GM06990 (cell line): ENCODE results near the gene FKBP9.
"Not testable (repeated sequence)": the region's sequence is repeated elsewhere in the genome, so short reads cannot be mapped to it uniquely, and the experiment has no call there.

Experiments used
- DNase-seq: peaks from one replicate; pipeline ENCODE4 v3.0.0-alpha.2; 2011; ENCODE audit not compliant: insufficient read length; ENCODE audit errors: extremely low read depth
- H3K27me3 ChIP-seq: replicated peaks from 2 replicates; pipeline ENCODE4 v1.6.0; 2011; ENCODE audit warnings: low read length; ENCODE audit not compliant: control insufficient read depth, insufficient read depth
- H3K36me3 ChIP-seq: 2 replicates; pipeline ENCODE4 v1.5.1; 2011; ENCODE audit warnings: low read length; ENCODE audit not compliant: control insufficient read depth, insufficient read depth
- H3K4me3 ChIP-seq: replicated peaks from 2 replicates; pipeline ENCODE4 v1.5.1; 2011; ENCODE audit warnings: low read depth, mild to moderate bottlenecking, control low read depth, low read length

FKBP9 gene

DNA sequence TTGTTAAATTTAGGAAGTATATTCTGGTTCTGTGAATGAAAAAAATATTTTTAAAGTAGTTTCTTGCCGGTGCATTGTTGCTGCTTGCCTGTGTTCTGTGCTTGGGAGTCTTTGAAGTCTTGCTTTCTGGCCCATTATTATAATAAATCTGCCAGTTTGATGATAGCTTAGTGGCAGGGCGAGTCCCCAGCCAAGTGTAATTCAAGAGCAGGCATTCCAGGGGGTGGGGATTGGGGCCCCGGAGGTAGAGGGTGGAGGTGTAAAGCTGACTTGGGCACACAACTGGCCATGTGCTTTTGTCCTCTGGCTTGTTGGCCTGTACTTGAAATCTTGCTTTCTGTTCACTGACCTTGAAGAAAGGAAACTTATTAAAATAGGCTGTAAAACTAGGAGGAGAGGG is 14.7 kb downstream of the FKBP9 start:
- not testable (repeated sequence) for H3K36me3 ChIP-seq, H3K4me3 ChIP-seq, H3K27me3 ChIP-seq, DNase-seq

DNA sequence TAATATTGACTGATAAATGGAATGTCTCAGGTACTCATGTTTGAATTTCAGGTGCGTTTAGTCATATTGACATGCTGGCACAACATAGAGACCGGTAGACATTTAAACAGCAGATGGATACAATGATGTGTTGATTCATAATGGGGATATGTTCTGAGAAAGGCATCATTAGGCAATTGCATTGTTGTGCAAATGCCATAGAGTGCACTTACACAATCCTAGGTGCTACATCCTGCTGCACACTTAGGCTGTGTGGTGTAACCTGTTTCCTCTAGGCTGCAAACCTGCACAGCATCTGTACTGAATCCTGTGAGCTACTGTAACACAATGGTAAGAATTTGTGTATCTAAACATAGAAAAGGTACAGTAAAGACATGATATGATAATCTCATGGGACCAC is 19.9 kb downstream of the FKBP9 start:
- not testable (repeated sequence) for H3K4me3 ChIP-seq, DNase-seq, H3K27me3 ChIP-seq, H3K36me3 ChIP-seq

DNA sequence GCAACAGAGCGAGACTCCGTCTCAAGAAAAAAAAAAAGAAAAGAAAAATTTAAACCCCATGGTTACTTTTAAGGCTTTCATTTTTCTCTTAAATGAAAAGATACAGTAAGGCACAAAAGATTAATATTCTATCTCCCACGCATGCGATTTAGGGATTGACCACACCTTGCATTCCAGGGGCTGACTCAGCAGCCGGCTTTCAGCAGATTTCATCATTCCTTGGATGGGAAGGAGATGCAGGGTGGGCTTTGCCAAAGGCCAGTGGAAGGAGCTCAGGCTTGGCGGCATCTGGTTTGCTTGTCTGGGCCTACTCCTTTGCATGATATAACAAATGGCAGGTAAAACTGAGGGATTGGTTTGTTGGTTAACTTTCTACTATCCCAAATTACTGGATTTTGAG is 22.0 kb downstream of the FKBP9 start:
- H3K4me3 ChIP-seq, H3K27me3 ChIP-seq, H3K36me3 ChIP-seq, DNase-seq: not testable (repeated sequence)

DNA sequence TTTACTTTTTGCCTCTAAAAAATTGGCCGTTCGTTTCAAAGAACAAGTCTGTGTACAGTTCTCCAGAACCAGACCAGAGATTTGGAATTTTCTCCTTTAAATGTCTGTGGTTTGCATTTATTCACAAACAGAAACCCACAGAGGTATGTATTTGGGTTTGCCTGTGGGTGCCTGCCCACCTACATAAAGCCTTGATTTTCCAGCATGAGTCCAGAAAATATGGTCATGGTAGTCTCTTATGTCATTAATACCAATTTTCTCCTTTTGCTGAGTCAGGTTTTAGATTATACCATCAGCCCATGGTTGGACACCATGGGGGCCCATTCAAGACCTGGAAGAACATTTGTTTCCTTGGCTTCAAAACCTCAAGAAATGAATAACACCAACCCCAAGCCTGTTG is 22.7 kb downstream of the FKBP9 start:
- H3K36me3 ChIP-seq, DNase-seq, H3K4me3 ChIP-seq, H3K27me3 ChIP-seq: not testable (repeated sequence)

DNA sequence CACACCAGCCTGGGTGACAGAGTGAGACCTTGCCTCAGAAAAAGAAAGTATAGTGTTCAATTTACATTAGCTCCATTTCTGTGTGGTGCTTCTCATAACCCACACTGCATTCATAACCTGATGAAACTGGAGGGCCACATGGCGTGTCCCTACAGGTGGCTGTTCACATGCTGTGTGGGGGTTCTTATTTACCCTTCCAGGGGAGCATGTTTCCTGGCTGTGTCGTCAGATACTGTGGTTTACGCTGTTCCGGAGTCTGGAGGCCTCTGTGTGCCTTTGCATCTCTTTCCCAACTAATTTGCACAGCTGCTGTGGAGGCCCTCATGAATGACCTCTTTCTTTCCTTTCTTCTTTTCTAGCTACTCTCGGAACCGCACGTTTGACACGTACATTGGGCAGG is 30.9 kb downstream of the FKBP9 start:
- H3K4me3 ChIP-seq, DNase-seq, H3K36me3 ChIP-seq, H3K27me3 ChIP-seq: not testable (repeated sequence)

DNA sequence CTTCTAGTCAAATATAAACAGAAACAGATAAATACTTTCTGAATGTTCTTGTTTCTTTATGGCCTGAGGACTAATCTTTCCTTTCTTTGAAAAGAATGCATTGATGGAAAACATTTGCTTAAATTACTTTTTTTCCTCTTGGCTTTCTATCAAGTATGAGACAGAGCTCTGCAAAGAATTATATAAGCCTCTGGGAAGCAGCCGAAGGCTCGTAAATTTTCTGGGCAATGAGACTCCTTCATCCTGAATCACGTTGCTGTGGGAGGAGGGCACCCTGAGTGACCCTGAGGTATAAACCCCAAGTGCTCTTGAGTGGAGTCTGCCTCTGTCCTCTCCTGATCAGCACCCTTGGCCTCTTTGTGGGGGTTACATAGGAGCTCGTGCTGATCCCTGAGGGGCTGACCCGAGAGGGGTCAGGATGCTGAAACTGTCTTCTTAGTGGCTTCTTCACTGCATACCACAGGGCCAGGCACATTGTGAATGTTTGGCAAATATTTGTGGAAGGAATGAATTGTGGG is 33.9 kb downstream of the FKBP9 start:
- H3K27me3 ChIP-seq, H3K4me3 ChIP-seq, H3K36me3 ChIP-seq, DNase-seq: not testable (repeated sequence)

DNA sequence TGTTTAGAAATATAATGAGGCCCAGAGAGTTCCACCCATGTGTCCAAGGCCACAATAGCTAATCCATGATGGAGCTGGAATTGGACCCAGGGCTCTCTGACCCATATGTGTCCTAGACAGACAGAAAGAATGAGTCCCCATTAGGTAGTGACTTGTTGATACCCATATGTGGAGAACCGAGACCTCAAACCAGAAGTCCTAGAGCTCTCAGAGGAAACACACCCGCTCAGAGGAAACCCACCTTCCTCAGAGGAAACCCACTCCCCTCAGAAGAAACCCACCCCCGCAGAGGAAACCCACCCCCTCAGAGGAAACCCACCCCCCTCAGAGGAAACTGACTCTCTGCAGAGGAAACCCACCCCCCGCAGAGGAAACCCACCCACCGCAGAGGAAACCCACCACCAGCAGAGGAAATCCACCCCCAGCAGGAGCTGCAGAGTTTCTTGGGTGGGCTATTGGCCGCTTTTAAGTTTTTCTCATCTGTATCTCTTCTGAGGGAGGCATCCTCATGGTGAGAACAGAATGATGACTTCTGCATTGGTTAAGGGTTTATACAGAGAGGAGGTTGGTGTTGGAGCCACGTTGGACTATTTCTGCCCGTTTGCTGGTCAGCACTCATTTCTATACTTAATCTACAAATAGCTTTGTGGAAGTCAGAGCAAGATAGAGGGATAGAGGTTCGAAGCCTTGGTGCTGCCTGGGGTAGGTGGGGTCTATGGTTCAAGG is 34.9 kb downstream of the FKBP9 start:
- not testable (repeated sequence) for H3K27me3 ChIP-seq, H3K4me3 ChIP-seq, DNase-seq, H3K36me3 ChIP-seq

DNA sequence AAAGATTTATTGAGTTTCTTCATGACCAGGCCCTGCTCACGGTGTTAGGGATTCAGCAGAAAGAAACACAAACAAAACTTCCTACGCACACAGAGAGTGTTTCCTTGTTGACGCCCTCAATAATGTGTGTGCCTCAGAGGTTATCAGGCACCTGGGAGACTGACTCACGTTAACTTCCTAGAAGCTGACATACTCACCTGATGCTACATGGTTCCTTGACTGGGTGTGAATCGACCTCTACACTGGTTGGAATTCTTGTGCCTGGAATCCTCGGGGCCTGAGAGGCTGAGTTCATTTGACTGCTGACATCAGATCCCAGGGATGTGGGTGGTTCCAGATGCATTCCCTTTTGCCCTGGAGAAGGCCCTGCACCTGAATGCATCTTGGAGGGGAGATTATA is 35.5 kb downstream of the FKBP9 start:
- H3K36me3 ChIP-seq, H3K4me3 ChIP-seq, H3K27me3 ChIP-seq, DNase-seq: not testable (repeated sequence)

DNA sequence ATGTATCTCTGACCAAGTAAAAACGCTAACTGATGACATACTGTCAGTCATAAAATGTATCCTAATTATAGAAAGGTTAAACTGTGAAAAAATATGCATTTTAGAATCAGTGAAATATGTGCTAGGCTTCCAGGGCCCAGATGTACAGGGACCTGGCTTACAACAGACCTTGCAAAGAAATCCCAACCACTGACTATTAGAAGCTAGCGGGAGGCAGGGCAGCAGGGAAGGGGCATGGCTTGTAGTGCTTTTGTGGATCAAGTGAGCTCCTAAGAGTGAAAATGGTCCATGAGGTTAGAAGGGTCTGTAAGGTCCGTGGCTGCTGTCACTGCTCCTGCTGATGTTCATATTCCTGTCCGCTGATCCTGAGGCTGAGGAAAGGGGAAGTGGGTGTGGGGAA is 40.7 kb downstream of the FKBP9 start:
- not testable (repeated sequence) for H3K4me3 ChIP-seq, H3K36me3 ChIP-seq, DNase-seq, H3K27me3 ChIP-seq

DNA sequence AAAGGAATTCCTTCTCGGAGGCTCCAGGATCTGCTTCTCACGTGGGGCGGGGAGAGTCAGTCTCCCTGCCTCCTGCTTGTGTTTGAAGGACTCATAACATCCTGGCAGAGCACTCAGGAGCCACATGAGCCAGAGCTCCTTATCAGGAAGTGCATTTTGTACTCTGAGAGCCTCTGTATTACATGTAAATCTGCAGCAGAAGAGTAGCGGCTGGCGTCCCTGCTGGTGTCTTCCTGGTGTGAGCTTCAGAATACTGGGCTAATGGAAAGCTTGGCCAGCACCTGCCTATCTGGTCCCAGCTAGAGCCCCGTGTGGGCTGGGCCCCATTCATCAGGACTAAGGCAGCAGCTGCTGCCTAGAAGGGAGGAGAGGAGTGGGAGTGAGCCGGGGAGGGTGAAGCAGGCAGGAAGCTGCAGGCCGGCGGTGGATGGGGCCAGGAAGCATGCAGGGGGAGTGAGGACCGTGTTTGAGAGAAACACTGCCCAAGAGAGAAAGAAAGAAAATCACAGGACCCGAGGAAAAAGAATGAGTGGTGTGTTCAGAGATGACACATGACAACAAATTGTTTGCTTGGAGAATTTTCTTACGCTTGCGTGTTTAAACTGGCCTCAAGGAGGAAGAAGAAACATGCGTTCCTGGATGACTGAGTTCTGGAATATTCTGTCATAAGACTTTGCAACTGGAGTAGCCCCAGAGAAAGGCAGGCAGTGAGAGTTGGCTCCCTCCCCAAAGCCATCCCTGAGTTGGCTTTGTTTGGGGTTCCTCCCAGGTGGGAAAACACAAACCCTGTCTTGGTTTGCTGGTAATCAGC is 41.3 kb downstream of the FKBP9 start:
- not testable (repeated sequence) for H3K27me3 ChIP-seq, DNase-seq, H3K4me3 ChIP-seq, H3K36me3 ChIP-seq

DNA sequence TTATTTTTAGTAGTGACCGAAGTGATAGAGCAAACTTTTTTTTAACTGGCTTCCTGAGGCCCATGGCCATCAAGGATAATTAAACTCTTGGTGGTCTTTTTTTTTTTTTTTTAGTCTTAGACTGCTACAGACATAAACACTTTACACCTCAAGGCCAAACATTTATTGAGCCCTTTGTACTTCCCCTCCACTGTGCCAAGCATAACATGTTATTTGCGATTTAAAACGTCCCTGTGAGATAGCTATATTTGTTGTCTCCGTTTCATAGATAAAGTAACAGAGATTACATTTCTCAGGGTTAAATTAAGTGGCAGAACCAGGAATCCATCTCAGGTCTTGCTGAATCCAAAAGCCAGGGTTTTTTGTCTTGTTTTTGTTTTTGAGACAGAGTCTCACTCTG is 42.1 kb downstream of the FKBP9 start:
- DNase-seq, H3K4me3 ChIP-seq, H3K36me3 ChIP-seq, H3K27me3 ChIP-seq: not testable (repeated sequence)

DNA sequence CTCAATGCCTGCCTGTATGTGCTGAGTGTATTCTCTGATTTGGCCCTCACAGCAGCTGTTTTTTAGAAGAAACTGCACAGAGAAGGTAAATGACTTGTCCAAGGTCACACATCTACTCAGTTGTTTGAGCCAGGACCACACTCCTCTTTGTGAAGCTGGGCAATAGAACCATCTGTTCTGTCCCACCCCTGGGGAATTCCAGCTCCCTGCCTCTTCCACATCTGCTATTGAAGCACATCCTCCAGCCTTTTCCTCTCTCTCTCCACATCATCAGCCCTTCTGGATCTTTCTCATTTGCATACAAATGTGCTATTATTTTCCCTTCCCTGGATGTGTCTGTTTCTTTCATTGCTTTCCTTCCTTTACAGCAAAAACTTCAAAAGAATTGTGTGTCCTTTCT is 45.9 kb downstream of the FKBP9 start:
- H3K36me3 ChIP-seq, DNase-seq, H3K4me3 ChIP-seq, H3K27me3 ChIP-seq: not testable (repeated sequence)

DNA sequence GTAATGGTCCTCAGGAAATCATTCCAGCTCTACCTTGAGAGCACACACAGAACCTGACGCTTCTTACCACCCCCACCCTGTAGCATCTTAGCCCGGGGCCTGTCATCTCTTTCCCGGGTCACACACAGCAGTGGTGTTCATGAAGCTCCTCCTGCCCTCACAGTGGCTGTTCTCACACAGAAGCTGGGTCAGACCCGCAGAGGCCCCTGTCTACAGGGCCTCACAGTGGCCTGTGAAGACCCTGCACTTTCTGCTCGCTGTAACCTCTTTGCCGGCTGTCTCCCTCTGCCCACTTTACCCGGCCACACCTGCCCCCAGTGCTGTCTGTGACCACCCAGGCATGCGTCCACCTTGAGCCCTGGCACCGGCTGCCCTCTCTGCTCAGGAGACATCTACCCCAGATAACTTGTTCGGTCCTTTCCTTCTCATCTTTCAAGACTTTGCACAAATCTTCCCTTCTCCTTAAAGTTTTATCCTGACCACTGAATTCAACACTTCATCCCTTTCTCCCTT is 46.9 kb downstream of the FKBP9 start:
- not testable (repeated sequence) for H3K36me3 ChIP-seq, H3K27me3 ChIP-seq, H3K4me3 ChIP-seq, DNase-seq

DNA sequence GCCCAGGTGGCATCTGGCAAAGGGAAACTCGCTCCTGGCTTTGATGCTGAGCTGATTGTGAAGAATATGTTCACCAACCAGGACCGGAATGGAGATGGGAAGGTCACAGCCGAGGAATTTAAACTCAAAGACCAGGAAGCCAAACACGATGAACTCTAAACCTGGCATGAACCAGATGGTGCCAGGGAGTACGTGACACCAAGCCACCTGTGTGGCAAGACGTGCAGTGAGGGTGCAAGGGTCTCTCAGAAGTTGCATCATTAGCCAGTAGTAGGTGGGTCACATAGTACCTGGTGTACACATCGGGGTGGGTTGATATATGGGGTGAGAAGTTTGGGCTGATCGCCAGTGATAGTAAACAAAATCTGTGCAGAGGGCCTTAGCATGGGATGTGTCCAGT is 48.0 kb downstream of the FKBP9 start:
- H3K27me3 ChIP-seq, H3K36me3 ChIP-seq, H3K4me3 ChIP-seq, DNase-seq: not testable (repeated sequence)
